8988T (cell line): ENCODE measurements around the gene CDAN1.
"Not testable (repeated sequence)": the region's sequence is repeated elsewhere in the genome, so short reads cannot be mapped to it uniquely, and the experiment has no call there.

Source experiments
- DNase-seq: peaks from one replicate; pipeline ENCODE4 v3.0.0; 2011

CDAN1 gene

GRCh38 chr15:42736793-42737528 lies at the start of gene CDAN1:
Gene CDAN1 (minus strand): TSS chr15:42737128. CDS start chr15:42737102, 26 bp downstream.
- DNase-seq = peak; percentile 96

GRCh38 chr15:42785569-42785968 lies 48.6 kb upstream of the CDAN1 start:
- DNase-seq = no peak

DNA sequence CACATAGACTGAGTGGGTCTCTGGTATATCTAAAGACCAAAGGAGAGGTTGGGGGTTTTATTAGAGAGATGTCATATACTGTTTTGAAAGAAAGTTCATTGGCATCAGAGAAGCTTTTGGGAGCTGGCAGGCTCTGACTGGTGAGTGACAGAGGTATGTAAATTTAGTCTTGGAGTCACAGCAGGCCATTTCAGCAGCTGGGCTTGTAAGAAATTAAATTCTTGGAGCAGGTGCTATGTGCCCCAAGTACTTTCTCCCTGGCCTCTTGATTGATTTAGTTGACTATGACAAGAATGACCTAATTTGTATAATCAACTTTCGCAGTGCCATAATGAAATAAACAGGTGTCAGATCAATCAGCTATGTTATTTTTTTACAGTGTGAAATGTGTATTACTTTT lies 47.8 kb upstream of the CDAN1 start:
- no peak for DNase-seq

DNA sequence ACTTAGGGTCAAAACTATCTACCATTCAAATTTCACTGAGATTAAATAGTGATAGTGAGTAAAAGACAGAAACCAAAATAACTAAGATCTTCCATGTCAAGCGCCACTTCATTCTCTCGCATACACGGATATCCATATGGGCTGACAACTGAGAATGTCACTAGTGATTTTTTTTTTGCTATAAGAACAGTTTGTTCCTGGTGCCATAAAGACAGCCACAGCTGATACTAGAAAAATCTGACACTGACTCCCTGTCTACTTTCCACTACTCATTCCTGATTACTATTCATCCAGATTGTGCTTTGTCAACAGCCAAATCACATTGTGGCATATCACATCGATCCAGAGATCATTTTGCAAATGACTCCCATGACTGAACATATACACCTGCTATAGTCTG lies 45.8 kb upstream of the CDAN1 start:
- DNase-seq = no peak

DNA sequence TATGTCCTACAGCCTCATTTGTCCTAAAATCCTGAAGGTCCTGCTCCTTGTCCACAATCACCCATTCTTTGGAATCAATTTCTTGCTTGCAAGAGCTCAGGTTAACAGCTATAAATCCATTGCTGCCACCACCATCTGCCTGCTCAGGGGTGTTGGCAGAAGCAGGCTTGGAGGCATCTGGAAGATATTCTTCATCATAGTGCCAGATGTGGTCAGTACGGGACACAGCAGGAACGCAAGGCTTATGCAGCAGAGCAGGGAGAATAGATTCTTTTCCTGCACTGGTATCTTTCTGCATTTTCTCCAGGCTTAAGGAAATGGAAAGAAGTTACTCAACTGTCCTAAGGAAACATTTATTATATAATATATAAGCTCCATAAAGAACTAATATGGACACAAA lies 38.5 kb upstream of the CDAN1 start:
- no peak for DNase-seq

- no peak for DNase-seq
Measured at GRCh38 chr15:42772901-42773300, 36.0 kb upstream of the CDAN1 start.

DNA sequence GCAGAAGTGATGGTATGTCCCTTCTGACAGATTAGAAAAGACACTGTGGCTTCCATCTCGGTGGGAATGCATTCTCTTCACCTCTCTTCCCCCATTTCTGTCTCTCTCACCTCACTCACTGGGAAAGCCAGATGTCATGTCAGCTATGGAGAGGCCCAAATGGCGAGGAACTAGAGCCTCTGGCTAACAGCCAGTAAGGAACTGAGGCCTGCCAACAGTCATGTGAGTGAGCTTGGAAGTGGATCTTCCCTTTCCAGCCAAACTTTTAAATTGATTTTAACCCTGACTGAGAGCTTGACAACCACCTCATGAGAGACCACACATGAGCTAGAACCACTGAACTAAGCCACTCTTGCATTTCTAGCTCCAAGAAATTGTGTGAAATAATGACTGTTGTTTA lies 35.2 kb upstream of the CDAN1 start:
- no peak for DNase-seq

GRCh38 chr15:42766109-42766508 lies 29.2 kb upstream of the CDAN1 start:
- DNase-seq = not testable (repeated sequence)

GRCh38 chr15:42764154-42764731 lies 27.3 kb upstream of the CDAN1 start:
- DNase-seq = not testable (repeated sequence)

- DNase-seq = not testable (repeated sequence)
Measured at GRCh38 chr15:42761813-42762212, 24.9 kb upstream of the CDAN1 start.

- DNase-seq = no peak
Measured at GRCh38 chr15:42760759-42761158, 23.8 kb upstream of the CDAN1 start.

GRCh38 chr15:42759093-42759492 lies 22.2 kb upstream of the CDAN1 start:
- no peak for DNase-seq

DNA sequence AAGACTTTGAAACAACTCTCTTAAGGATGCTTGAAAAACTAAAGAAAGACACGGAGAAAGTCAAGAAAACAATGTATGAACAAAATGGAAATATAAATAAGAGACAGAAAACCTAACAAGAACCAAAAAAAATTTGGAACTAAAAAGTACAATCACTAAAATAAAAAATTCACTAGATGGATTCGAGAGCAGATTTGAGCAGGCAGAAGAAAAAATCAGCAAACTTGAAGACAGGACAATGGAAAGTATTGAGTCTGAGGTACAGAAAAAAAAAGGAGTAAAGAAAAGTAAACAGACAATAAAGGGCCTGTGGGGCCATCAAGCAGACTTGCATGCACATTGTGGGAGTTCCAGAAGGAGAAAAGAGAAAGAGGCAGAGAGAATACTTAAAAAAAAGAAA lies 13.4 kb upstream of the CDAN1 start:
- DNase-seq = no peak

- no peak for DNase-seq
Measured at GRCh38 chr15:42749266-42749665, 12.3 kb upstream of the CDAN1 start.

DNA sequence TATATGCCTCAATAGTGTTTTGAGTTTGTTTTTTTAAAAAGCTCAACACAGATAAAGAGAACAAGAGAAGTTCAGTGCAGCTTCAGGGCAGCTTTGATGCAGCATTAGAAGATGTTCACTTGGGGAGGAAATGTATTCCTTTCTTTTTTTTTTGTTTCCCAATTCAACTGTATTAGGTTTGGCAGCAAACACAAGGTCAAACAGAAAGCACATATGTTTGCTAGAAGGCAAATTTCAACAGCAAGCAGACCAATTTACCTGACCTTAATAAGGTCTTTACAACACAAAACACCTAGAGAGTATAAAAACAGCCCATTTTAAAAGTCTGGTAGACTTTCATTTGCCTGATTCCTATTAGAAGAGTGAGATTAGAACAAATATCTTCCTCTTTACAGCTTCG lies 7.3 kb upstream of the CDAN1 start:
- DNase-seq = no peak

GRCh38 chr15:42742149-42742548 lies 5.2 kb upstream of the CDAN1 start:
- no peak for DNase-seq

DNA sequence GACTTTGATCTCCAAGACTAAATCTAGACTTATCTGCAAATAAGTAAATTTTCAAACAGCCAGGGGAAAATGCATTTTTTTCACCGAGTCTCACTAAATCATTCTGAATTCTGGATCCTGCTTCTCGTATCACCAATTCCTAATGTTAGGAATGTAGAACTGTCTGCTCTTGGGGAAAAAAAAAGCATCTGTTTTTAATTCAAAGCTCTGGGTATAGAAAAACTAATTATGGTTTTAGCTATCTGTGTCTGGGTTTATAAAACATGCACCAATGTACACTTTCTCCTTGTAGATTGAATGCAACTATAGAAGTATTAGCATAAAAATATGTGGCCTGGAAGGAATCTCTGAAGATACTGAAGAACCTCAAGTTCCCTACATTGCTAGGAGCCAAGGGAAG lies 4.8 kb upstream of the CDAN1 start:
- DNase-seq = no peak

DNA sequence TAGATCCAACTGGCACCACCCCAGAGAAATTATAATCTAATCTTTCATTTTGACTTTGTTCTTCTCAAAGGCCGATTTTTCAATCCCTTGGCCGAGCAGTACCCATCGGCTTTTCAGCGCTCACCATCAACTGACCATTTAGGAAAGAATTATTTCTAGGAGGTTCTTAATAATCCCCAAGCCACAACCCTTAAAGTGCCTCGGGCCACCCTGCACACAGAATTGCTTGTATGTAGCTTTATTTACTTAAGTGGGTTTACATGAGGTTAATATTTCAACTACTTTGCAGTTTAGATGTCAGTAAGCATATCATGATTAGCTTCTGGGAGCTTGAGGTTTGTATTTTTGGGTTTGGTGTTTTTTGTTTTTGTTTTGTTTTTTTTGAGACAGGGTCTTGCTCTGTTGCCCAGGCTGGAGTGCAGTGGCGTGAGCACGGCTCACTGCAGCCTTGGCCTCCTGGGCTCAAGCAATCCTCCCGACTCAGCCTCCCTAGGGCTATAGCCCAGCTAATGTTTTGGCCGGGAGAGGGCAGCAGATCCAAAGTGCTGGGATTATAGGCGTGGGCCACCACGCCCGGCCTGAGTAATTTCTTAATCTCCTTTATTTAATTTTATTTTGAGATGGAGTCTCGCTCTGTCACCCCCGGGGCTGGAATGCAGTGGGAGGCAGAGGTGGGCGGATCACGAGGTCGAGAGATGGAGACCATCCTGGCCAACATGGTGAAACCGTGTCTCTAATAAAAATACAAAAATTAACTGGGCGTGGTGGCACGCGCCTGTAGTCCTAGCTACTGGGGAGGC lies 801 bp upstream of the CDAN1 start:
- DNase-seq = no peak

DNA sequence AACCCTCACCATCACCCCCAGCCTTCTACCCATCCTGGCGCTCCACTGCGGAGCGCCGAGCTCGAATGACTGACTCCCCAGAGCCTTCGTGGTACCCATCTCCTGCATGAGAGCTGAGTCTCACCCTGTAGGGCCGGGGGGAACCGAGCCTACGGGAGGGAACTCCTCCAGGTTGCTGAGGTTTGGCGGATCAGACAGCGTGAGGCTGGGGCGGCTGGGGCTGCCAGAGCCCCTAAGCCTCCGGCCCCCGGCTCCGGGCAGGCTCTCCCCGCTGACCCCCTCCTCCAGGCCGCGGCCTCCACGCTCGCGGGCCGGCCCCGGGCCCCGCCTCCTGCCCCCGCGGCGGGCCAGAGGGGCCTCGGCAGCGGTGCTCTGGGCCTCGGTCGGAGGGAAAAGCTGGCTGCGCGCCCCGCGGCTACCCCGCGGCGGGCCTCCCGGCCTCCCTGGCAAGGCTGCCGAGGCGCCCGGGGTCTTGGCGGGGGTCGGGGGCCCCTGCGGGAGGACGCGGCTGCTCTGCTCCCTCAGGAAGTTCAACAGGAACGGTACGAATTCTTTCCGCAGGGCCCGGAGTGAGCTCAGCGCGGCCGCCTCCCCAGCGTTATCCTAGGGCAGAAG lies 643 bp downstream of the CDAN1 start:
- no peak for DNase-seq

- DNase-seq = no peak
Measured at GRCh38 chr15:42735382-42736165, 1.4 kb downstream of the CDAN1 start.

GRCh38 chr15:42734076-42734672 lies 2.8 kb downstream of the CDAN1 start:
- no peak for DNase-seq

DNA sequence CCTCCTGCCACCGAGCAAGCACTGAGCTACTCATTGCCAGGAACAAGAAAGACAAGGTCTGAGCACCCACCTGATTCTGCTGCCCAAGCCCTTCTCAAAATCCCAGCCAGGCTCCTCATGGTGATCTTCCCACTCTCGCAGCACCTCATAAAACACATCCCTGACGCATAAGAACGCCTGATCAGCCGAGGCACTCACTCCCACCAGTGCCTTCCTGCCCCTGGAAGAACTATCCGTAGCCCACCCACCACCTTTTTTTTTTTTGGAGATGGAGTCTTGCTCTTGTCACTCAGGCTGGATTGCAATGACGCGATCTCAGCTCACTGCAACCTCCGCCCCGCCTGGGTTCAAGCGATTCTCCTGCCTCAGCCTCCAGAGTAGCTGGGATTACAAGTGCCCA lies 3.9 kb downstream of the CDAN1 start:
- DNase-seq = no peak
